H1 (cell line): ENCODE data around the gene PRKAR1B. TPM values are rescaled to one million over a fixed set of nuclear protein-coding genes. Genes with fewer than 3 reads are reported as not detected.

Experiments used
- CTCF ChIA-PET: fragments of 300-600 bp; sonication (Branson Sonifier 250); formaldehyde crosslinking; loops from one replicate; lab custom pipeline; 2021; ENCODE audit not compliant: partially characterized antibody; lab: Charles Lee
- POLR2A ChIA-PET: fragments of 300-600 bp; sonication (Branson Sonifier 250); formaldehyde crosslinking; loops from one replicate; lab custom pipeline; 2021; ENCODE audit warnings: inconsistent platforms; ENCODE audit not compliant: partially characterized antibody; lab: Charles Lee
- DNase-seq, 2 experiments: peaks; one replicate each; pipeline versions ENCODE4 v3.0.0 to v3.0.0-alpha.2; 2010 to 2022; ENCODE audit warnings: low spot score in 2 of 2, low read depth in 1 of 2, mixed read lengths in 1 of 2
- FAIRE-seq: peaks from 2 replicates; lab custom pipeline; 2011; peaks lifted over from hg19 to GRCh38; lab: Jason Lieb, UNC
- H2AFZ ChIP-seq: 2 replicates; pipeline ENCODE4 v1.8.1; 2012; ENCODE audit warnings: low read length, inconsistent platforms
- H2AK5ac ChIP-seq: 2 replicates; pipeline ENCODE4 v1.6.1; 2013; ENCODE audit warnings: low read depth, low read length
- H2BK120ac ChIP-seq: replicated peaks from 2 replicates; pipeline ENCODE3; 2013; ENCODE audit warnings: low read depth, low read length, inconsistent platforms
- H2BK12ac ChIP-seq: 2 replicates; pipeline ENCODE4 v1.6.1; 2013; ENCODE audit warnings: low read depth, low read length
- H2BK15ac ChIP-seq: 2 replicates; pipeline ENCODE4 v1.6.1; 2013; ENCODE audit warnings: low read length
- H2BK20ac ChIP-seq: 2 replicates; pipeline ENCODE4 v1.6.1; 2013; ENCODE audit warnings: low read length
- H2BK5ac ChIP-seq: 2 replicates; pipeline ENCODE4 v1.6.1; 2013; ENCODE audit warnings: low read depth, low read length
- H3K14ac ChIP-seq: 2 replicates; pipeline ENCODE4 v1.6.1; 2013; ENCODE audit warnings: inconsistent platforms; ENCODE audit not compliant: insufficient read length
- H3K18ac ChIP-seq: 2 replicates; pipeline ENCODE4 v1.6.1; 2013; ENCODE audit warnings: low read length; ENCODE audit errors: extremely low read depth
- H3K23ac ChIP-seq: 2 replicates; pipeline ENCODE4 v1.6.1; 2013; ENCODE audit warnings: inconsistent platforms; ENCODE audit not compliant: insufficient read length
- H3K23me2 ChIP-seq: 2 replicates; pipeline ENCODE4 v1.6.1; 2013; ENCODE audit warnings: low read depth, low read length
- H3K27ac ChIP-seq: 2 replicates; pipeline ENCODE4 v1.6.1; 2011; ENCODE audit warnings: low read depth, low read length, inconsistent platforms
- H3K27me3 ChIP-seq, 4 experiments: replicated peaks in 1 of 4; 1 replicate in 1 of 4; 2 replicates in 3 of 4; pipeline versions ENCODE4 v1.6.1 to v1.8.1; 2011 to 2013; ENCODE audit warnings: low read length in 3 of 4, mild to moderate bottlenecking in 3 of 4, inconsistent platforms in 2 of 4, mixed read lengths in 2 of 4, moderate library complexity in 1 of 4; ENCODE audit not compliant: control insufficient read depth in 3 of 4, insufficient read depth in 3 of 4; ENCODE audit errors: extremely low read depth in 1 of 4
- H3K36me3 ChIP-seq, 4 experiments: 2 replicates each; pipeline versions ENCODE4 v1.6.1 to v1.8.1; 2011 to 2013; ENCODE audit warnings: mild to moderate bottlenecking in 4 of 4, low read length in 3 of 4, moderate library complexity in 2 of 4, control low read depth in 1 of 4, inconsistent platforms in 1 of 4; ENCODE audit not compliant: insufficient read depth in 4 of 4, control insufficient read depth in 2 of 4
- H3K4ac ChIP-seq: replicated peaks from 2 replicates; pipeline ENCODE3; 2013; ENCODE audit warnings: low read length, low read depth, mixed read lengths, inconsistent platforms; ENCODE audit not compliant: insufficient read length
- H3K4me1 ChIP-seq, 4 experiments: replicated peaks in 1 of 4; 1 replicate in 1 of 4; 2 replicates in 3 of 4; pipeline versions ENCODE4 v1.6.1 to v1.8.1; 2011 to 2013; ENCODE audit warnings: low read length in 3 of 4, inconsistent platforms in 2 of 4, mixed read lengths in 1 of 4; ENCODE audit not compliant: insufficient read depth in 4 of 4, control insufficient read depth in 3 of 4
- H3K4me2 ChIP-seq, 2 experiments: 2 replicates each; pipeline versions ENCODE4 v1.6.1 to v1.8.1; 2011 to 2013; ENCODE audit warnings: low read depth in 2 of 2, low read length in 2 of 2, control low read depth in 1 of 2, inconsistent platforms in 1 of 2, mild to moderate bottlenecking in 1 of 2; ENCODE audit not compliant: insufficient read depth in 1 of 2
- H3K4me3 ChIP-seq, 4 experiments: fragments of 200-600, 300-600 bp in 1 of 4; sonication (generic), shearing (Covaris generic), sonication (Bioruptor Twin) in 1 of 4; 2 replicates each; pipeline versions ENCODE4 v1.5.1 to v1.8.1; 2011 to 2016; ENCODE audit warnings: low read length in 4 of 4, low read depth in 3 of 4, control low read depth in 2 of 4, inconsistent platforms in 2 of 4, mild to moderate bottlenecking in 2 of 4, mixed read lengths in 1 of 4, moderate library complexity in 1 of 4; ENCODE audit not compliant: insufficient read depth in 2 of 4; ENCODE audit errors: extremely low read depth in 1 of 4
- H3K56ac ChIP-seq: replicated peaks from 2 replicates; pipeline ENCODE3; 2013; ENCODE audit warnings: low read depth, mild to moderate bottlenecking, mixed read lengths, low read length, inconsistent platforms; ENCODE audit not compliant: insufficient read length
- H3K79me1 ChIP-seq: 2 replicates; pipeline ENCODE4 v1.6.1; 2013; ENCODE audit warnings: low read depth, low read length, control low read depth
- H3K79me2 ChIP-seq, 2 experiments: 2 replicates each; pipeline versions ENCODE4 v1.6.1 to v1.8.1; 2012 to 2013; ENCODE audit warnings: low read length in 2 of 2, mild to moderate bottlenecking in 2 of 2, inconsistent platforms in 1 of 2; ENCODE audit not compliant: insufficient read depth in 2 of 2, control insufficient read depth in 1 of 2
- H3K9ac ChIP-seq, 4 experiments: replicated peaks in 1 of 4; 1 replicate in 1 of 4; 2 replicates in 3 of 4; pipeline versions ENCODE4 v1.6.1 to v1.8.1; 2011 to 2013; ENCODE audit warnings: low read depth in 3 of 4, low read length in 3 of 4, control low read depth in 2 of 4, mild to moderate bottlenecking in 2 of 4, moderate library complexity in 2 of 4, inconsistent platforms in 1 of 4; ENCODE audit errors: extremely low read depth in 1 of 4
- H3K9me3 ChIP-seq, 2 experiments: 2 replicates each; pipeline versions ENCODE4 v1.6.1 to v1.8.1; 2012 to 2013; ENCODE audit warnings: mild to moderate bottlenecking in 2 of 2, moderate library complexity in 2 of 2, control low read depth in 1 of 2, inconsistent platforms in 1 of 2, low read depth in 1 of 2, low read length in 1 of 2, mixed read lengths in 1 of 2; ENCODE audit not compliant: insufficient read depth in 2 of 2
- H4K20me1 ChIP-seq, 2 experiments: replicated peaks in 1 of 2; 2 replicates each; pipeline versions ENCODE3 to v1.8.1; 2011 to 2013; ENCODE audit warnings: inconsistent platforms in 2 of 2, low read length in 2 of 2, mild to moderate bottlenecking in 1 of 2; ENCODE audit not compliant: insufficient read depth in 2 of 2, control insufficient read depth in 1 of 2
- H4K5ac ChIP-seq: 2 replicates; pipeline ENCODE4 v1.6.1; 2013; ENCODE audit warnings: low read length, low read depth, mixed read lengths, inconsistent platforms; ENCODE audit not compliant: insufficient read length
- H4K8ac ChIP-seq: 2 replicates; pipeline ENCODE4 v1.8.0; 2013; ENCODE audit warnings: mild to moderate bottlenecking, moderate library complexity, low read length, inconsistent platforms; ENCODE audit not compliant: insufficient read depth; ENCODE audit errors: extremely low read depth
- H4K91ac ChIP-seq: replicated peaks from 2 replicates; pipeline ENCODE3; 2013; ENCODE audit warnings: low read length, mixed read lengths, inconsistent platforms; ENCODE audit not compliant: insufficient read length
- CBX5 ChIP-seq: fragments of 300-800, 300-1000 bp; sonication (generic); IDR thresholded peaks from 2 replicates; pipeline ENCODE4 v1.7.1; 2016; ENCODE audit warnings: antibody characterized with exemption, low read length, low read depth
- CBX8 ChIP-seq: fragments of 300-800, 300-1000 bp; sonication (generic); IDR thresholded peaks from 2 replicates; pipeline ENCODE4 v1.7.1; 2016; ENCODE audit warnings: low read depth, low read length, borderline replicate concordance
- E2F6 ChIP-seq: IDR thresholded peaks from 2 replicates; pipeline ENCODE4 v1.6.1; 2012; ENCODE audit warnings: inconsistent platforms
- GABPA ChIP-seq: IDR thresholded peaks from 2 replicates; pipeline ENCODE4 v1.6.1; 2011; ENCODE audit warnings: mild to moderate bottlenecking, low read length, moderate library complexity, borderline replicate concordance; ENCODE audit not compliant: insufficient read depth
- GTF2F1 ChIP-seq: IDR thresholded peaks from 2 replicates; pipeline ENCODE4 v1.6.1; 2012; ENCODE audit warnings: low read depth, low read length, improper control_type of control experiment, borderline replicate concordance
- MAFK ChIP-seq: IDR thresholded peaks from 2 replicates; pipeline ENCODE4 v1.6.1; 2012; ENCODE audit warnings: low read depth, mild to moderate bottlenecking, improper control_type of control experiment, low read length
- POLR2A ChIP-seq, 2 experiments: IDR thresholded peaks; 1 replicate in 1 of 2; 2 replicates in 1 of 2; pipeline ENCODE4 v1.6.1; 2011; ENCODE audit warnings: low read depth in 2 of 2, low read length in 2 of 2, mild to moderate bottlenecking in 2 of 2; ENCODE audit errors: control extremely low read depth in 1 of 2
- RBBP5 ChIP-seq: IDR thresholded peaks from 2 replicates; pipeline ENCODE4 v1.7.1; 2012; ENCODE audit warnings: low read depth, mild to moderate bottlenecking, inconsistent platforms, low read length, moderate library complexity, borderline replicate concordance
- TAF1 ChIP-seq: IDR thresholded peaks from 2 replicates; pipeline ENCODE4 v1.6.1; 2011; ENCODE audit warnings: mild to moderate bottlenecking, low read depth, low read length
- ZNF274 ChIP-seq: IDR thresholded peaks from 2 replicates; pipeline ENCODE4 v1.7.0; 2012; ENCODE audit warnings: low read length, borderline replicate concordance; ENCODE audit errors: extremely low read depth
- WGBS, 2 experiments: shearing (Covaris generic) in 1 of 2; methylation state at CpG; one replicate each; pipeline versions ENCODE4 v1.1.6 to v1.1.7; 2013 to 2015; ENCODE audit warnings: low lambda C conversion rate in 2 of 2, mixed read lengths in 2 of 2, inconsistent platforms in 1 of 2, low coverage in 1 of 2, missing lambda C conversion rate in 1 of 2; ENCODE audit not compliant: insufficient replicate concordance in 2 of 2, insufficient coverage in 1 of 2, insufficient read length in 1 of 2; ENCODE audit errors: extremely low coverage in 1 of 2, missing lambda C conversion rate in 1 of 2; 5-methylcytosine and 5-hydroxymethylcytosine counted together
- polyA plus RNA-seq, 7 experiments: library from polyadenylated mRNA; depleted of rRNA in 3 of 7; stranded (reverse) in 5 of 7; unstranded in 2 of 7; fragments of >200 nt in 5 of 7; fragments of 200-250 nt in 2 of 7; gene quantifications; 1 replicate in 5 of 7; 2 replicates in 1 of 7; 4 replicates in 1 of 7; pipeline versions ENCODE4 v1.2.1 to v1.2.3, GENCODE V29; 2011 to 2013; ENCODE audit warnings: missing spikeins in 2 of 7, mixed read lengths in 2 of 7
- total RNA-seq: library from RNA; stranded (reverse); fragmentation: NEBNext Ultra II Directional; extraction: Animal tissue kit (Norgen Biotek cat#: 25700); gene quantifications from 2 replicates; pipeline ENCODE4 v1.2.1, GENCODE V29; 2021
- TF ChIP-seq, protein P1 (sequence below): IDR thresholded peaks from 2 replicates; pipeline ENCODE4 v1.6.1; 2011; ENCODE audit warnings: low read length, improper control_type of control experiment
- TF ChIP-seq, protein P2 (sequence below): IDR thresholded peaks from 2 replicates; pipeline ENCODE4 v1.6.1; 2011; ENCODE audit warnings: low read depth, mild to moderate bottlenecking, low read length; ENCODE audit not compliant: insufficient read depth

PRKAR1B gene
- total and polyA plus RNA-seq, 2 of the 8 experiments (the other 6 are each of a cell fraction or from before 2014, with no cell fraction given), result 12.3 to 55.7 TPM

- Histone ChIP-seq H3K9ac (no peak overlapping the region), H2BK15ac (no peak overlapping the region), H3K27ac (no peak overlapping the region), H2AK5ac (no peak overlapping the region), H3K14ac (no peak overlapping the region), H4K91ac (no peak overlapping the region), H3K79me2 (no peaks in the 10 kb centered on the region), H4K8ac (peak overlapping the region; percentile 14; the same call in 1 of the 2 replicates), H3K27me3 (no peaks in the 10 kb centered on the region), H3K4ac (no peak overlapping the region), H3K23ac (no peak overlapping the region), H3K9me3 (peaks cover 5 to 9% of the 10 kb centered on the region in 2 experiments; a peak in 3 of 4 replicates), H2BK12ac (no peak overlapping the region), H3K4me3 (no peak overlapping the region), H3K23me2 (peaks cover 7% of the 10 kb centered on the region; the same call in 1 of the 2 replicates), H3K4me1 (no peaks in the 10 kb centered on the region), H2AFZ (no peak overlapping the region), H4K20me1 (peaks cover 0 to 9% of the 10 kb centered on the region in 2 experiments), H3K18ac (no peak overlapping the region), H3K56ac (no peak overlapping the region), H4K5ac (no peak overlapping the region), H3K36me3 (peaks cover 3 to 22% (median 11%) of the 10 kb centered on the region in 4 experiments; a peak in 5 of 8 replicates), H3K79me1 (peaks cover 3% of the 10 kb centered on the region), H2BK5ac (no peak overlapping the region), H2BK120ac (no peak overlapping the region), H3K4me2 (no peak overlapping the region), H2BK20ac (no peak overlapping the region)
- DNase-seq, result no peak
- FAIRE-seq, result no peak
- CTCF ChIA-PET, result no interaction called here
- POLR2A ChIA-PET, result no interaction called here
- 80% methylated on average over 12 of the region's 12 CpGs; no CpG with 5 or more reads in 1 of the 2 experiments for WGBS, 2 experiments
- TF ChIP-seq CBX5 (no peak), MAFK (no peak), GTF2F1 (no peak), E2F6 (no peak), RBBP5 (no peak), GABPA (no peak), TAF1 (no peak), ZNF274 (no peak), CBX8 (no peak), POLR2A (IDR thresholded peaks at IDR 0.05; ENCODE audit: control extremely low read depth in 1 of 2, low read depth in 2 of 2, low read length in 2 of 2) (no peak)
- TF ChIP-seq, protein P1, sequence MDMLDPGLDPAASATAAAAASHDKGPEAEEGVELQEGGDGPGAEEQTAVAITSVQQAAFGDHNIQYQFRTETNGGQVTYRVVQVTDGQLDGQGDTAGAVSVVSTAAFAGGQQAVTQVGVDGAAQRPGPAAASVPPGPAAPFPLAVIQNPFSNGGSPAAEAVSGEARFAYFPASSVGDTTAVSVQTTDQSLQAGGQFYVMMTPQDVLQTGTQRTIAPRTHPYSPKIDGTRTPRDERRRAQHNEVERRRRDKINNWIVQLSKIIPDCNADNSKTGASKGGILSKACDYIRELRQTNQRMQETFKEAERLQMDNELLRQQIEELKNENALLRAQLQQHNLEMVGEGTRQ, result no peak
- TF ChIP-seq, protein P2, sequence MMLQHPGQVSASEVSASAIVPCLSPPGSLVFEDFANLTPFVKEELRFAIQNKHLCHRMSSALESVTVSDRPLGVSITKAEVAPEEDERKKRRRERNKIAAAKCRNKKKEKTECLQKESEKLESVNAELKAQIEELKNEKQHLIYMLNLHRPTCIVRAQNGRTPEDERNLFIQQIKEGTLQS, result no peak
Observed at GRCh38 chr7:587767-588166, 139.3 kb downstream of the PRKAR1B start.
